ENCODE data around the gene LARGE1.
A peak's percentile ranks its signal among the peaks of the same experiment; 100 is the strongest.

LARGE1 gene

GRCh38 chr22:33331017-33331416 lies 589.3 kb downstream of the LARGE1 start:
- DNase-seq: no peak

GRCh38 chr22:33330534-33330933 lies 589.7 kb downstream of the LARGE1 start:
- no peak for DNase-seq

GRCh38 chr22:33329398-33329797 lies 590.9 kb downstream of the LARGE1 start:
- no peak for DNase-seq

- no peak for DNase-seq
Measured at GRCh38 chr22:33328789-33329296, 591.4 kb downstream of the LARGE1 start.

- no peak for DNase-seq
Measured at GRCh38 chr22:33327348-33327860, 592.9 kb downstream of the LARGE1 start.

GRCh38 chr22:33326540-33327295 lies 593.6 kb downstream of the LARGE1 start:
- no peak for DNase-seq

- no peak for DNase-seq
Measured at GRCh38 chr22:33325232-33326004, 594.9 kb downstream of the LARGE1 start.

GRCh38 chr22:33324228-33324627 lies 596.0 kb downstream of the LARGE1 start:
- DNase-seq: no peak

- no peak for DNase-seq
Measured at GRCh38 chr22:33321466-33321865, 598.8 kb downstream of the LARGE1 start.

GRCh38 chr22:33315954-33316353 lies 604.3 kb downstream of the LARGE1 start:
- no peak for DNase-seq

GRCh38 chr22:33315117-33315516 lies 605.2 kb downstream of the LARGE1 start:
- DNase-seq: no peak

GRCh38 chr22:33314316-33314715 lies 606.0 kb downstream of the LARGE1 start:
- DNase-seq: no peak

GRCh38 chr22:33303099-33303498 lies 617.2 kb downstream of the LARGE1 start:
- peak in 8 of 56 donors; percentile 0 to 19 (median 4) for DNase-seq

GRCh38 chr22:33302549-33302948 lies 617.7 kb downstream of the LARGE1 start:
- no peak for DNase-seq

- DNase-seq: peak in 54 of 56 donors; percentile 12 to 93 (median 68)
Measured at GRCh38 chr22:33302049-33302545, 618.2 kb downstream of the LARGE1 start.

- DNase-seq: no peak
Measured at GRCh38 chr22:33300165-33300564, 620.1 kb downstream of the LARGE1 start.

GRCh38 chr22:33299245-33299956 lies 620.9 kb downstream of the LARGE1 start:
- DNase-seq: no peak

- DNase-seq: no peak
Measured at GRCh38 chr22:33296941-33297340, 623.3 kb downstream of the LARGE1 start.

- DNase-seq: no peak
Measured at GRCh38 chr22:33288078-33288477, 632.2 kb downstream of the LARGE1 start.

GRCh38 chr22:33275073-33275443 lies 645.2 kb downstream of the LARGE1 start:
- no peak for DNase-seq

Measured in nucleus accumbens (tissue), 56 donors.